GM19023 (cell line): ENCODE data around the gene DIPK1C.

ENCODE experiments used
- ATAC-seq: cut with Tn5 transposase; IDR thresholded peaks from one replicate; pipeline ENCODE4 v1.9.1; 2021; ENCODE audit warnings: mild to moderate bottlenecking, moderate library complexity; ENCODE audit not compliant: unreplicated experiment

The DIPK1C gene

DNA sequence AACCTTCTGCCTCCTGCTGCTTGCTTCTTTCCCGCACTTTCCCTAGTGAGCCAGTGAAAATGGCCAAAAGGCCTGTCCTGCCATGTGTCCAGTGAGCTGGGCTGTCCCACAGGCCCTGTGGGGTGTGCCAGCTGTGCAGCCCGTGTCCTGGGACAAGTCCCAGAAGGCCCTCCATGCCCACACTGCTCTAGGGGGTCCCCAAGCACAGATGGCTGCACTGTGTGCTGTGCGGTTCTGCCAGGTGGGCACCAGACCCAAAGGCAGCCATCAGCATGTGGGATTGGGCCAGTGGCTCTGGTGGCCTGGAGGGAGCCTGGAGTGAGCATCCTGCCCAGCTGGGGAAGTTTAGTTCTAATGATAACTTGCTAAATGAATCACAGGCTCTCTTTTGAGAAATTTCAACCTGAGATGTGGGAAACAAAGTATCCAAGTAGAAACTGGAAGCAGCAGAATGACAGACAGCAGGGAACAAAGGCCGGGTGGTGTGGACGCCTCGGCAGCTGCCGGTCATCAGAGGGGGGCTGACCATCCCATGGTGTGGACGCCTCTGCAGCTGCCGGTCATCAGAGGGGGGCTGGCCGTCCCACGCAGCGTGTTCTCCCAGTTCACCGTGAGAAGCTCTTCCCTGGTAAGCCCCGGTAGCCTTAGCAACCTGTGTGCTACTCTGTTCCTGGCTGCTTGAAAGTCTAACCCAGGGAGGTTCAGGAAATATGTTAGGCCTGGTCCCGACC is 29.2 kb upstream of the DIPK1C start:
- no peak for ATAC-seq

GRCh38 chr18:74482697-74483096 is 25.6 kb upstream of the DIPK1C start:
- ATAC-seq = no peak

GRCh38 chr18:74480149-74480651 is 23.1 kb upstream of the DIPK1C start:
- ATAC-seq = no peak

GRCh38 chr18:74479486-74480148 is 22.5 kb upstream of the DIPK1C start:
- ATAC-seq = no peak

DNA sequence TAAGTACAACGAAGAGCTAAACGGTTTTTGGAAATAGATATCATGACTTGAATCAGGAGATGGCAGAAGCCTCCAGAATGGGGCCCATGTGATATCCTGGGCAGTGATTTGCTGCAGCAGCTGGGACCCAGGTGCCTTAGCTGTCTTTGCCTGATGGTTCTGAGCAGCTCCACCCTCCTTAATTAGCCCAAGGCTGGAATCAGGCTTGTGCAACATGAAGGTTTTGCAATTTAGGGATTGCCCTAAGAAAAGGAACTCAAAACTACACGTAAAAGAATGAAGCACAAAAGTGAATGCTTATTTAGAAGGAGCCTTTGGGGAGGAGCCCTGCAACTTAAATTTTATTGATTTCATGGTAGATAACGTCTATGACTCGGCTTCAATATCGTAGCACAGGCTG is 21.8 kb upstream of the DIPK1C start:
- no peak for ATAC-seq

DNA sequence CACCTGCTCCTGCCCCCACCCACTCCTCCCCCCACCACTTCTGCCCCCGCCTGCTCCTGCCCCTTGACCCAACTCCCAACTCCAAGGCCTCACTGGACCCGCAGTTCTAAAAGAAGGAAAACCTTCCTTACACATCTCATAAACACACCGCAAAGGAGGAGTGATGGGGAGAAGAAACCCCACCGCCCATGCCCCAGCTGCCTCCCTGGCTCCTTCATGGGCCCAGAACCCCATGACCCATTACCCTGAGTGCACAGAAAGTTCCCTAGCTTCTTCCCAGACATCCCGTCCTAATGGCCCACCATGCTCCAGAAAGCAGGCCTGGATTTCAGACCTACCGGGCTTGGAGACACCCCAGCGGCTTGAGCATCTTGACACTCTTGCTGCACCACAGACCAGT is 21.2 kb upstream of the DIPK1C start:
- ATAC-seq = no peak

- no peak for ATAC-seq
Observed at GRCh38 chr18:74477771-74478170, 20.7 kb upstream of the DIPK1C start.

DNA sequence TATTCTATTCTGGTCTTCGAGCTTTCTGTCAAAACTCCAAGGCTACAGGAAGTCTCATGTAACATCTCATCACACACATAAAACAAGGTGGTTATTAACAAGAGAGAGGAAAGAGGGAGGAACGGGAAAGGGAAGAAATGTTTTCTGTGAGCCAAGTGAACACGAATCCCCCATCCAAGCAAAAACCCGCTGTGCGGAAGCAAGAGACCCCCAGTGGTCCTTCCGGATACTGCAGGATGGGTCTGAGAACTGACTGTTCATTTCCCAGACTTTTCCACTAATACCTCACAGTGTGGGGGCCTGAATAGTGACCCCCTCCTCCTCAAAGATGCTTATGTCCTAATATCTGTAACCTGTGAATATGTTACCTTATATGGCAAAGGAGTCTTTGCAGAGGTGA is 19.0 kb upstream of the DIPK1C start:
- no peak for ATAC-seq

DNA sequence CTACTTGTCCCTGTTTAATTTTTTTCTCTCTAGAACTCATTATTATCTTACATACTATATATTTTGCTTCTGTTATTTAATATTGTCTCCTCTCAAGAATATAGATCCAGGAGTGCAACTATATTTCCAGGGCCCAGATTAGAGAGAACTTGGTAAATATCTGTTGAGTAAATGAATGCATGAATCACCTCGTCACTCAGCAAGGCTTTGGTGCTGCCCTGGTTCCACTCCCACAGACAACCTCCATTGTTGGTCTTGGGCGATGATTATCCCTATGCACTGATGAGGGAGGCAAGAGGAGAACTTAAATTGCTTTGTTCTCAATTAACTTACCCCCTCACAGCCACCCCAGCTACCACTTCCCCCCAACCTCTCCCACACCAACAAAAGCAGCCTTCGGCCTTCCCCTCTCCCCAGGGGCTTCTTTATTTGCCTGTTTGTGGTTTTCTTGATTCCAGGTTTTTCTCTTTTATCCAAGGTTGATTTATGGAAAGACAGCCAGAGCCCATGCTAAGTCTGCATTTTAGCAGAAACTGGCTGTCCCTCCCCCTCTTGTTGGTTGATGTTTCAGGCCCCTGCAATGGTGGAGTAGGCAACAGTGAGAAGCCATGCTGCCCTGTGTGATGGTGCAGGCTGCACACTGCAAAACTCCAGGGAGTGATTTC is 17.0 kb upstream of the DIPK1C start:
- ATAC-seq = no peak

GRCh38 chr18:74472312-74472711 is 15.2 kb upstream of the DIPK1C start:
- ATAC-seq = no peak

- ATAC-seq = no peak
Observed at GRCh38 chr18:74468547-74469061, 11.5 kb upstream of the DIPK1C start.

DNA sequence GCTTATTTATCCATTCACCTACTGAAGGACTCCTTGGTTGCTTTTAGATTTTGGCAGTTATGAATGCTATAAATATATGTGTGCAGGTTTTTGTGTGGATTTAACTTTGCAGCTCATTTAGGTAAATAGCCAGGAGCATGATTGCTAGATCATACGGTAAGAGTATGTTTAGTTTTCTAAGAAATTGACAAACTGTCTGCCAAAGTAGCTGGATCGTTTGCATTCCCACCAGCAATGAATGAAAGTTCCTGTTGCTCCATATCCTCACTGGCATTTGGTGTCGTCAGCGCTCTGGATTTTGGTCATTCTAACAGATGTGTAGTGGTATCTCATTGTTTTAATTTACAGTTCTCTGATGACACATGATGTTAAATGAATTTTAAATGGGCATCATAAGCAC is 8.7 kb upstream of the DIPK1C start:
- no peak for ATAC-seq

DNA sequence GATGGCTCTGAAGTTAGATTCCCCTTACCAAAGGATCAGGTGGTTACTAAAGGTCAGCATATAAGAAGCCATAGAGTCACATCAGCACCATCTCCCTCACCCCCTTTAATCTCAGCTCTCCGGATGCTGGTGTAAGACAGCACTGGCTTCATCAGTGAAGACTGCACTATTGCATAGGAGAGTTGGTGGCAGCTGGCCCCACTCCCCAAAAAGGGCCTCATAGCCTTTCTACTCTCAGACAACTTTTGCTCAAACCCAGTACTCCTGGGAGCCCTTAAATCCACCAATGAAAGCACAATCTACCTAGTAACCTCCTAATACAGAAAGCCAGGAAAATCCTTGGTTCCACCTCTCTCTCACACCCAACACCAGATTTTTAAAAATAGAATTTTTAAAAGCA is 6.9 kb upstream of the DIPK1C start:
- ATAC-seq = no peak

DNA sequence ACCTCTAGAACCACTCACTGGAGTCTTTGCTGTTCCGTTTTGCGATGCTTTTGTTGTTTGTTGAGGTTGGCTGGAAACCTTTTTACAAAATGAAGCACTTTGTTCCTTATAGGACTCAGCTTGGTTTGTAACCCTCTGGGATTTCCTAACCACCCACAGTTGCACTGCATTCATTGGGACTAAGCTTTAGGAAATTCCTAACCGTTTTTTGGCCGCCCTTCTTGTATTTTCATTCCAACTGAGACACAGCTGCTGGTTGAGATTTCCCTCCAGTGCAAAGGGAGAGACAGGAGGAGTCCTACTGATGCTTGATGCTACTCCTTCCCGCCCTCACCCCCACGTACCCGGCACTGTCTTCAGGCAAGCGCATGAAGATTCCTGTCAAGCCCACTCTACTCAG is 6.1 kb upstream of the DIPK1C start:
- no peak for ATAC-seq

GRCh38 chr18:74460825-74461224 is 3.7 kb upstream of the DIPK1C start:
- no peak for ATAC-seq

- no peak for ATAC-seq
Observed at GRCh38 chr18:74459889-74460288, 2.8 kb upstream of the DIPK1C start.

GRCh38 chr18:74457725-74458421 is 765 bp upstream of the DIPK1C start:
- no peak for ATAC-seq

DNA sequence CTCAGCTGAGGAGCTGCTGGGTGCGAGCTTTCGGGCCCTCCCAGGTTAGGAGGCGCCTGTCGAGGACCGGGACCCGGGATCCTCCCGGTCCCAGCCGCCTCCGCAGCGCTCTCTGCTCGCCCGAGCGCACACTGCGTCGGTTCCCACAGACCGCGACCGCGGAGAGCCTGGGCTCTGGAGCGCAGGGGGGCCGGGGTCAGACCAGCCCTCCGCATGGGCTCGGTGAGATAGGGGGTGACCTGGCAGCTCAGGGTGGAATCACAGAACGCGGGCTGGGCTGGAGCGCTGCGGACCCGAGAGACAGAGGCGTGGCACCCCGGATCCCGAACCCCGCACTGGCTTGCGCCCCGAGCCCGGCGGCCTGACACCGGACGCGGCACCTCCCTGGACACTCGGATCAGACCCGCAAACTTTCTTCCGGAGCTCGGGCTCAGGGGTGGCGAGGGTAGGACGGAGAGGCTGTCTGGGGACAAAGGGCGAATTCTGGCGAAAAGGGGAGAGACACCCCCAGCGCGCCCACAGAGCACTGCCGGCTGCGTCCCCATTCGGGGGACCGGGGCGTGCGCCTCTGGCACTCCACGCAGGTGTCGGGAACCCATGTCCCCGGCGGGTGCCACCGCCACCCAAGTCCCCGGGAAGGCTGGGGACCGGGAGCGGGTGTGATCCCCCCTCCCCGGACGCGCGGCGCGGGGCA is 612 bp downstream of the DIPK1C start:
- ATAC-seq = no peak

GRCh38 chr18:74456017-74456348 is 1.1 kb downstream of the DIPK1C start:
- ATAC-seq = no peak

DNA sequence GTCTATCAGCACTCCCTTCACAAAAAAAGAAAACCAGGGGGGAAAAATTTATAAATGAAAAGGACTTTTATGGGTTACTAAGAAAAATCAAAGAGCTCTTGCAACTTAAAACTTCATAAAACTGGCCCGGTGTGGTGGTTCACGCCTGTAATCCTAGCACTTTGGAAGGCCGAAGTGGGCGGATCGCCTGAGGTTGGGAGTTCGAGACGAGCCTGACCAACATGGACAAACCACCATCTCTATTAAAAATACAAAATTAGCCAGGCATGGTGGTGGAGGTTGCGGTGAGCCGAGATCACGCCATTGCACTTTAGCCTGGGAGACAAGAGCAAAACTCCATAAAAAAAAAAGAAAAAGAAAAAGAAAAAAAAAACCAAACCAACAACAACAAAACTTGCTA is 1.7 kb downstream of the DIPK1C start:
- ATAC-seq = no peak

DNA sequence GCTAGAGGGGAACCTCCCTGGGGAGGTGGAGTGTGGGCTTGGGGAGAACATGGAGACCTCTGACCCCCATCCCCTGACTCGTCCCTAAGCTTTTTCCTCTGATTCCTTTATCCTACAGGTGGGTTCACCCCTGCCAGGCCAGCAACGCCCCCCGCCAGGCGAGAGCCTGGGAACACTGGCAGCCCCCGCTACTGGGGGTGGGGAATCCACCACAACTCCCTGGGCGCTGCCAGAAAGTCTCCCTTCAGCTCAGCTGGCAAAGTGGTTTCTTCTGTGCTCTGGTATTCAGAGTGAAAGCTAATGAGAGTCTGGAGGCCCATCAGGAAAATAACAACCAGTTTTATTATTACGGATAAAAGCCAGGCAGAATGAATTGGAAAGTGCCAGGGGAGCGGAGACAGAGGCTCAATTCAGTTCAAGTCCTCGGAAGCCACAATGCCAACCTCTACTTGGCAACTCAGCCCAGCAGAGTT is 2.8 kb downstream of the DIPK1C start:
- ATAC-seq = no peak
